HFF-Myc (cell line): ENCODE results near the gene ATAD1.

Source experiments
- DNase-seq: peaks from one replicate; pipeline ENCODE4 v3.0.0-alpha.2; 2011; ENCODE audit warnings: low read depth; ENCODE audit errors: extremely low read depth
- H3K4me3 ChIP-seq: replicated peaks from 2 replicates; pipeline ENCODE4 v1.5.1; 2011; ENCODE audit warnings: low read depth, mild to moderate bottlenecking, control low read depth, low read length
- TF ChIP-seq, protein P1 (sequence below): IDR thresholded peaks from 2 replicates; pipeline ENCODE4 v1.5.1; 2012; ENCODE audit warnings: mild to moderate bottlenecking, low read depth, low read length, control low read depth; ENCODE audit errors: missing control alignments

ATAD1 gene

GRCh38 chr10:87702260-87702972 lies 115.6 kb downstream of the ATAD1 start:
- TF ChIP-seq, protein P1, sequence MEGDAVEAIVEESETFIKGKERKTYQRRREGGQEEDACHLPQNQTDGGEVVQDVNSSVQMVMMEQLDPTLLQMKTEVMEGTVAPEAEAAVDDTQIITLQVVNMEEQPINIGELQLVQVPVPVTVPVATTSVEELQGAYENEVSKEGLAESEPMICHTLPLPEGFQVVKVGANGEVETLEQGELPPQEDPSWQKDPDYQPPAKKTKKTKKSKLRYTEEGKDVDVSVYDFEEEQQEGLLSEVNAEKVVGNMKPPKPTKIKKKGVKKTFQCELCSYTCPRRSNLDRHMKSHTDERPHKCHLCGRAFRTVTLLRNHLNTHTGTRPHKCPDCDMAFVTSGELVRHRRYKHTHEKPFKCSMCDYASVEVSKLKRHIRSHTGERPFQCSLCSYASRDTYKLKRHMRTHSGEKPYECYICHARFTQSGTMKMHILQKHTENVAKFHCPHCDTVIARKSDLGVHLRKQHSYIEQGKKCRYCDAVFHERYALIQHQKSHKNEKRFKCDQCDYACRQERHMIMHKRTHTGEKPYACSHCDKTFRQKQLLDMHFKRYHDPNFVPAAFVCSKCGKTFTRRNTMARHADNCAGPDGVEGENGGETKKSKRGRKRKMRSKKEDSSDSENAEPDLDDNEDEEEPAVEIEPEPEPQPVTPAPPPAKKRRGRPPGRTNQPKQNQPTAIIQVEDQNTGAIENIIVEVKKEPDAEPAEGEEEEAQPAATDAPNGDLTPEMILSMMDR, result no peak
- H3K4me3 ChIP-seq, result no peak overlapping the region
- DNase-seq, result no peak
